GM06990 (cell line): ENCODE data around the gene SRPK2.

Experiments used
- DNase-seq: peaks from one replicate; pipeline ENCODE4 v3.0.0-alpha.2; 2011; ENCODE audit not compliant: insufficient read length; ENCODE audit errors: extremely low read depth
- H3K27me3 ChIP-seq: replicated peaks from 2 replicates; pipeline ENCODE4 v1.6.0; 2011; ENCODE audit warnings: low read length; ENCODE audit not compliant: control insufficient read depth, insufficient read depth
- H3K36me3 ChIP-seq: 2 replicates; pipeline ENCODE4 v1.5.1; 2011; ENCODE audit warnings: low read length; ENCODE audit not compliant: control insufficient read depth, insufficient read depth
- H3K4me3 ChIP-seq: replicated peaks from 2 replicates; pipeline ENCODE4 v1.5.1; 2011; ENCODE audit warnings: low read depth, mild to moderate bottlenecking, control low read depth, low read length
- CTCF ChIP-seq: IDR thresholded peaks from 2 replicates; pipeline ENCODE4 v1.5.1; 2011; ENCODE audit warnings: low read length, control low read depth, mild to moderate bottlenecking, inconsistent platforms; ENCODE audit not compliant: insufficient read depth, poor library complexity, severe bottlenecking

Gene SRPK2

GRCh38 chr7:105107458-105107857, 281.3 kb downstream of the SRPK2 start:
- Histone ChIP-seq H3K36me3 (peaks cover 21% of the 10 kb centered on the region), H3K4me3 (no peak overlapping the region), H3K27me3 (no peaks in the 10 kb centered on the region)
- DNase-seq = no peak
- TF ChIP-seq CTCF = no peak

GRCh38 chr7:105106473-105106872, 282.2 kb downstream of the SRPK2 start:
- peaks cover 14% of the 10 kb centered on the region for H3K36me3 ChIP-seq
- TF ChIP-seq CTCF = no peak
- no peaks in the 10 kb centered on the region for H3K27me3 ChIP-seq
- no peak for DNase-seq
- no peak overlapping the region for H3K4me3 ChIP-seq

GRCh38 chr7:105105579-105105978, 283.1 kb downstream of the SRPK2 start:
- H3K4me3 ChIP-seq = no peak overlapping the region
- no peaks in the 10 kb centered on the region for H3K27me3 ChIP-seq
- no peak for TF ChIP-seq CTCF
- DNase-seq = no peak
- H3K36me3 ChIP-seq = peaks cover 14% of the 10 kb centered on the region

- Histone ChIP-seq H3K27me3 (no peaks in the 10 kb centered on the region), H3K4me3 (no peak overlapping the region), H3K36me3 (peaks cover 14% of the 10 kb centered on the region)
- TF ChIP-seq CTCF = no peak
- DNase-seq = no peak
Measured at GRCh38 chr7:105102557-105103352, 286.0 kb downstream of the SRPK2 start.

GRCh38 chr7:105101864-105102263, 286.9 kb downstream of the SRPK2 start:
- peaks cover 9% of the 10 kb centered on the region for H3K36me3 ChIP-seq
- no peak for TF ChIP-seq CTCF
- H3K27me3 ChIP-seq = no peaks in the 10 kb centered on the region
- no peak for DNase-seq
- H3K4me3 ChIP-seq = no peak overlapping the region
